K562 (cell line): ENCODE measurements around the gene PHLDB1. TPM values are rescaled to one million over a fixed set of nuclear protein-coding genes. Genes with fewer than 3 reads are reported as not detected.

Experiments used
- BMI1 ChIP-seq: fragments of 150-350 bp; IDR thresholded peaks from 2 replicates; pipeline ENCODE4 v1.6.1; 2014; ENCODE audit warnings: low read length
- COPS2 ChIP-seq: fragments of 450-650 bp; conservative IDR thresholded peaks from 2 replicates; pipeline ENCODE4 v1.6.1; 2016; ENCODE audit warnings: mild to moderate bottlenecking, moderate library complexity
- CREB1 ChIP-seq, 2 experiments: sonication (generic) in 1 of 2; formaldehyde crosslinking in 1 of 2; IDR thresholded peaks; 2 replicates each; pipeline versions ENCODE4 v1.6.1 to v1.8.0; 2012 to 2022; ENCODE audit warnings: inconsistent platforms in 1 of 2, mild to moderate bottlenecking in 1 of 2, missing genetic modification reagents in 1 of 2, moderate library complexity in 1 of 2
- CTCF ChIP-seq, 3 experiments: IDR thresholded peaks in 2 of 3; conservative IDR thresholded peaks in 1 of 3; 2 replicates each; pipeline ENCODE4 v1.5.1; 2011 to 2012; ENCODE audit warnings: low read length in 3 of 3, mild to moderate bottlenecking in 3 of 3, control low read depth in 2 of 3, improper control_type of control experiment in 1 of 3, inconsistent platforms in 1 of 3, low read depth in 1 of 3, mixed read lengths in 1 of 3, moderate library complexity in 1 of 3; ENCODE audit not compliant: insufficient read depth in 2 of 3
- E2F1 ChIP-seq: sonication (generic); formaldehyde crosslinking; IDR thresholded peaks from 2 replicates; pipeline ENCODE4 v1.8.1; 2023; ENCODE audit warnings: mild to moderate bottlenecking, missing genetic modification reagents, moderate library complexity
- ETS1 ChIP-seq: conservative IDR thresholded peaks from 2 replicates; pipeline ENCODE4 v1.6.1; 2011; ENCODE audit warnings: low read depth, mild to moderate bottlenecking, low read length; ENCODE audit not compliant: control insufficient read depth
- EWSR1 ChIP-seq: fragments of 450-650 bp; IDR thresholded peaks from 2 replicates; pipeline ENCODE4 v1.6.1; 2018; ENCODE audit warnings: borderline replicate concordance, mild to moderate bottlenecking, low read depth, moderate library complexity; ENCODE audit not compliant: partially characterized antibody
- FOXA1 ChIP-seq: fragments of 450-650 bp; IDR thresholded peaks from 2 replicates; pipeline ENCODE4 v1.6.1; 2016; ENCODE audit warnings: mild to moderate bottlenecking, borderline replicate concordance
- FOXJ2 ChIP-seq: fragments of 200-800 bp; sonication (Bioruptor generic); IDR thresholded peaks from 2 replicates; pipeline ENCODE4 v1.6.1; 2016; ENCODE audit warnings: missing genetic modification characterization, missing compliant biosample characterization
- FOXJ3 ChIP-seq: sonication (generic); formaldehyde crosslinking; IDR thresholded peaks from 2 replicates; pipeline ENCODE4 v1.4.0; 2020; ENCODE audit warnings: mild to moderate bottlenecking, missing genetic modification reagents
- MYNN ChIP-seq, 2 experiments: sonication (generic); formaldehyde crosslinking in 1 of 2; IDR thresholded peaks; 2 replicates each; pipeline versions ENCODE4 v1.5.0 to v1.6.1; 2016 to 2020; ENCODE audit warnings: antibody characterized with exemption in 1 of 2, missing genetic modification reagents in 1 of 2
- NKRF ChIP-seq: fragments of 450-650 bp; IDR thresholded peaks from 2 replicates; pipeline ENCODE4 v1.6.1; 2016; ENCODE audit warnings: borderline replicate concordance
- POLR3G ChIP-seq: IDR thresholded peaks from 2 replicates; pipeline ENCODE4 v1.6.1; 2011; ENCODE audit not compliant: insufficient read length, insufficient replicate concordance; ENCODE audit errors: extremely low read depth
- RBM22 ChIP-seq: fragments of 200-400 bp; formaldehyde crosslinking; IDR thresholded peaks from 2 replicates; pipeline ENCODE4 v1.6.1; 2018; ENCODE audit warnings: low read length, low read depth; ENCODE audit not compliant: poor library complexity, severe bottlenecking
- SAP30 ChIP-seq: fragments of 200-600 bp; sonication (generic); IDR thresholded peaks from 2 replicates; pipeline ENCODE4 v1.6.1; 2012; ENCODE audit warnings: borderline replicate concordance, low read depth, mild to moderate bottlenecking, moderate library complexity, low read length, control low read depth, inconsistent platforms; ENCODE audit not compliant: insufficient read depth, poor library complexity, severe bottlenecking
- SIX5 ChIP-seq, 2 experiments: IDR thresholded peaks; 2 replicates each; pipeline ENCODE4 v1.6.1; 2011; ENCODE audit warnings: low read length in 2 of 2, borderline replicate concordance in 1 of 2, low read depth in 1 of 2, mild to moderate bottlenecking in 1 of 2, moderate library complexity in 1 of 2; ENCODE audit not compliant: insufficient read depth in 1 of 2
- ZKSCAN1 ChIP-seq: fragments of 150-350 bp; IDR thresholded peaks from 2 replicates; pipeline ENCODE4 v1.6.1; 2016; ENCODE audit warnings: low read depth, low read length
- ZNF780A ChIP-seq: fragments of 250-450 bp; sonication (Bioruptor Pico); IDR thresholded peaks from 2 replicates; pipeline ENCODE4 v1.5.0; 2021; ENCODE audit warnings: mild to moderate bottlenecking
- polyA plus RNA-seq, 8 experiments: library from polyadenylated mRNA; depleted of rRNA in 4 of 8; stranded (reverse) in 5 of 8; unstranded in 3 of 8; fragments of >200 nt; fragmentation: Nextera tagmentation in 2 of 8; fragmentation: Illumina TruSeq in 1 of 8; extraction: Ambion mirVana in 2 of 8; extraction: Trizol in 1 of 8; gene quantifications; 2 replicates each; pipeline versions ENCODE4 v1.2.1 to v1.2.3, GENCODE V29; 2011 to 2014; ENCODE audit warnings: inconsistent platforms in 1 of 8, missing spikeins in 1 of 8
- total RNA-seq, 7 experiments: library from RNA; depleted of rRNA in 6 of 7; stranded (reverse); fragments of >200 nt in 6 of 7; fragmentation: Illumina TruSeq in 2 of 7; extraction: Trizol in 2 of 7; gene quantifications; 2 replicates each; pipeline versions ENCODE4 v1.2.1 to v1.2.3, GENCODE V29; 2011 to 2021; ENCODE audit warnings: low replicate concordance in 1 of 7

Gene PHLDB1
- total and polyA plus RNA-seq, 9 of the 15 experiments (the other 6 are each of a cell fraction or from before 2014, with no cell fraction given), result 2.0 to 28.7 (median 16.2) TPM

- TF ChIP-seq MYNN (IDR thresholded peaks at IDR 0.05) (no peak; the same call in 1 of the 2 replicates), MYNN (CRISPR knock-in tag; IDR thresholded peaks at IDR 0.05) (no peak), FOXJ2 (no peak), COPS2 (no peak), CREB1 (IDR thresholded peaks at IDR 0.05) (no peak), CREB1 (CRISPR knock-in tag; IDR thresholded peaks at IDR 0.05) (no peak; the same call in 1 of the 2 replicates), SIX5 (IDR thresholded peaks at IDR 0.05; ENCODE audit: borderline replicate concordance in 1 of 2, insufficient read depth in 1 of 2, low read depth in 1 of 2, low read length in 2 of 2) (no peak), POLR3G (no peak), FOXJ3 (CRISPR knock-in tag) (no peak), ZKSCAN1 (no peak), ETS1 (peak; percentile 18; the same call in 1 of the 2 replicates), RBM22 (no peak), ZNF780A (no peak), E2F1 (CRISPR knock-in tag) (no peak), EWSR1 (no peak), SAP30 (no peak), FOXA1 (no peak), CTCF (IDR thresholded peaks at IDR 0.05 in 2 of 3, conservative IDR thresholded peaks at IDR 0.05 in 1 of 3; ENCODE audit: insufficient read depth in 2 of 3, low read depth in 1 of 3, low read length in 3 of 3) (peak; percentile 76 to 79 (median 78)), BMI1 (no peak), NKRF (no peak; the same call in 1 of the 2 replicates)
Observed at GRCh38 chr11:118607401-118608359, at the start of gene PHLDB1 (continued).
